ENCODE data around the gene THEM5. TPM values are rescaled to one million over a fixed set of nuclear protein-coding genes. Genes with fewer than 3 reads are reported as not detected.
A peak's percentile ranks its signal among the peaks of the same experiment; 100 is the strongest.

Gene THEM5
- total RNA-seq, 1 experiment from 2014 or later: not detected

GRCh38 chr1:151846686-151847237 lies 6.8 kb downstream of the THEM5 start:
- in situ Hi-C loops (cut with HindIII; ENCODE audit: low pct_unique_long_range_greater_than_20kb, low sequenced_read_pairs): no loop called here
- DNase-seq (ENCODE audit: low read depth): no peak

- peak; percentile 68 for DNase-seq (ENCODE audit: low read depth)
These were observed 7.4 kb downstream of the THEM5 start for GRCh38 chr1:151846062-151846568.

GRCh38 chr1:151843398-151843797 lies 10.1 kb downstream of the THEM5 start:
- in situ Hi-C loops (cut with HindIII; ENCODE audit: low pct_unique_long_range_greater_than_20kb, low sequenced_read_pairs): no loop called here
- no peak for DNase-seq (ENCODE audit: low read depth)

More at GRCh38 chr1:151846062-151846568, 7.4 kb downstream of the THEM5 start:
- in situ Hi-C loops (cut with HindIII; ENCODE audit: low pct_unique_long_range_greater_than_20kb, low sequenced_read_pairs): no loop called here

- peak; percentile 66 for DNase-seq (ENCODE audit: low read depth)
- in situ Hi-C loops (cut with HindIII; ENCODE audit: low pct_unique_long_range_greater_than_20kb, low sequenced_read_pairs): no loop called here
These were observed 12.4 kb downstream of the THEM5 start for GRCh38 chr1:151841141-151841540.

- in situ Hi-C loops (cut with HindIII; ENCODE audit: low pct_unique_long_range_greater_than_20kb, low sequenced_read_pairs): no loop called here
- no peak for DNase-seq (ENCODE audit: low read depth)
These were observed 13.1 kb downstream of the THEM5 start for GRCh38 chr1:151840421-151840820.

- DNase-seq (ENCODE audit: low read depth): peak; percentile 89
These were observed 13.8 kb downstream of the THEM5 start, which contains the start of gene C2CD4D for GRCh38 chr1:151839457-151840403. TSS of gene C2CD4D (minus strand) at chr1:151839820. CDS start at chr1:151838989, 831 bp downstream.

GRCh38 chr1:151839082-151839412 lies 14.5 kb downstream of the THEM5 start:
- in situ Hi-C loops (cut with HindIII; ENCODE audit: low pct_unique_long_range_greater_than_20kb, low sequenced_read_pairs): no loop called here
- DNase-seq (ENCODE audit: low read depth): no peak

More at GRCh38 chr1:151839457-151840403, 13.8 kb downstream of the THEM5 start, which contains the start of gene C2CD4D:
- in situ Hi-C loops (cut with HindIII; ENCODE audit: low pct_unique_long_range_greater_than_20kb, low sequenced_read_pairs): no loop called here

GRCh38 chr1:151838222-151839081 lies 15.1 kb downstream of the THEM5 start:
- in situ Hi-C loops (cut with HindIII; ENCODE audit: low pct_unique_long_range_greater_than_20kb, low sequenced_read_pairs): no loop called here
- DNase-seq (ENCODE audit: low read depth): no peak

- DNase-seq (ENCODE audit: low read depth): no peak
- in situ Hi-C loops (cut with HindIII; ENCODE audit: low pct_unique_long_range_greater_than_20kb, low sequenced_read_pairs): no loop called here
These were observed 15.7 kb downstream of the THEM5 start for GRCh38 chr1:151837884-151838221.

GRCh38 chr1:151837197-151837596 lies 16.3 kb downstream of the THEM5 start:
- in situ Hi-C loops (cut with HindIII; ENCODE audit: low pct_unique_long_range_greater_than_20kb, low sequenced_read_pairs): no loop called here
- DNase-seq (ENCODE audit: low read depth): peak; percentile 4

GRCh38 chr1:151835596-151835995 lies 17.9 kb downstream of the THEM5 start:
- in situ Hi-C loops (cut with HindIII; ENCODE audit: low pct_unique_long_range_greater_than_20kb, low sequenced_read_pairs): no loop called here
- no peak for DNase-seq (ENCODE audit: low read depth)

- no peak for DNase-seq (ENCODE audit: low read depth)
- in situ Hi-C loops (cut with HindIII; ENCODE audit: low pct_unique_long_range_greater_than_20kb, low sequenced_read_pairs): no loop called here
These were observed 19.3 kb downstream of the THEM5 start for GRCh38 chr1:151834239-151834638.

- no peak for DNase-seq (ENCODE audit: low read depth)
- in situ Hi-C loops (cut with HindIII; ENCODE audit: low pct_unique_long_range_greater_than_20kb, low sequenced_read_pairs): no loop called here
These were observed 20.2 kb downstream of the THEM5 start for GRCh38 chr1:151833172-151833900.

GRCh38 chr1:151832318-151832980 lies 21.1 kb downstream of the THEM5 start:
- DNase-seq (ENCODE audit: low read depth): peak; percentile 39
- in situ Hi-C loops (cut with HindIII; ENCODE audit: low pct_unique_long_range_greater_than_20kb, low sequenced_read_pairs): no loop called here

GRCh38 chr1:151831605-151832004 lies 21.9 kb downstream of the THEM5 start, which contains the start of gene RORC:
TSS of gene RORC (minus strand) at chr1:151831802. CDS start at chr1:151831764, 38 bp downstream.
- no peak for DNase-seq (ENCODE audit: low read depth)
- in situ Hi-C loops (cut with HindIII; ENCODE audit: low pct_unique_long_range_greater_than_20kb, low sequenced_read_pairs): no loop called here

GRCh38 chr1:151831256-151831591 lies 22.3 kb downstream of the THEM5 start:
- no peak for DNase-seq (ENCODE audit: low read depth)
- in situ Hi-C loops (cut with HindIII; ENCODE audit: low pct_unique_long_range_greater_than_20kb, low sequenced_read_pairs): no loop called here

GRCh38 chr1:151830055-151830454 lies 23.5 kb downstream of the THEM5 start:
- no peak for DNase-seq (ENCODE audit: low read depth)
- in situ Hi-C loops (cut with HindIII; ENCODE audit: low pct_unique_long_range_greater_than_20kb, low sequenced_read_pairs): no loop called here
